Panc1 (cell line): Measurements from ENCODE around the gene PER2. TPM values are rescaled to one million over a fixed set of nuclear protein-coding genes. Genes with fewer than 3 reads are reported as not detected.

Experiments
- ATAC-seq: fragments of 200-7000 bp; cut with Tn5 transposase; 2 replicates; pipeline ENCODE4 v1.9.1; 2020; ENCODE audit warnings: mild to moderate bottlenecking, moderate library complexity
- BruUV-seq: library from RNA; stranded (reverse); fragments of 400-500 nt; replicated peaks from 2 replicates; lab custom pipeline; 2021; lab: Mats Ljungman, UMichigan
- CTCF ChIA-PET: fragments of 300-600 bp; sonication (Branson Sonifier 250); formaldehyde crosslinking; loops from one replicate; lab custom pipeline; 2022; ENCODE audit warnings: antibody characterized with exemption; lab: Charles Lee
- POLR2A ChIA-PET: fragments of 300-600 bp; sonication (Branson Sonifier 250); formaldehyde crosslinking; loops from one replicate; lab custom pipeline; 2022; ENCODE audit warnings: antibody characterized with exemption; lab: Charles Lee
- DNase-seq: peaks from one replicate; pipeline ENCODE4 v3.0.0-alpha.2; 2010; ENCODE audit warnings: low read depth, low spot score
- H3K27ac ChIP-seq: 2 replicates; pipeline ENCODE4 v1.5.1; 2011; ENCODE audit warnings: mild to moderate bottlenecking, low read length, inconsistent platforms
- H3K27me3 ChIP-seq: fragments of 200-500 bp; sonication (Bioruptor generic); 2 replicates; pipeline ENCODE4 v1.6.0; 2014; ENCODE audit warnings: low read length, inconsistent platforms; ENCODE audit not compliant: control insufficient read depth, insufficient read depth
- H3K36me3 ChIP-seq: fragments of 200-500 bp; sonication (Bioruptor generic); 2 replicates; pipeline ENCODE4 v1.5.1; 2014; ENCODE audit warnings: inconsistent platforms, mild to moderate bottlenecking, low read length, moderate library complexity; ENCODE audit not compliant: control insufficient read depth, insufficient read depth
- H3K4me1 ChIP-seq: 2 replicates; pipeline ENCODE4 v1.5.1; 2011; ENCODE audit warnings: inconsistent platforms, mild to moderate bottlenecking, low read length, moderate library complexity; ENCODE audit not compliant: control insufficient read depth, insufficient read depth
- H3K4me3 ChIP-seq, 2 experiments: 2 replicates each; pipeline ENCODE4 v1.5.1; 2011 to 2012; ENCODE audit warnings: low read depth in 2 of 2, low read length in 2 of 2, mild to moderate bottlenecking in 2 of 2, inconsistent platforms in 1 of 2, moderate library complexity in 1 of 2
- H3K9me3 ChIP-seq: fragments of 200-500 bp; sonication (Bioruptor generic); 2 replicates; pipeline ENCODE4 v1.5.1; 2014; ENCODE audit warnings: low read depth, mild to moderate bottlenecking, inconsistent platforms, low read length, moderate library complexity; ENCODE audit not compliant: control insufficient read depth, insufficient read depth
- CTCF ChIP-seq: fragments of 450-650 bp; IDR thresholded peaks from 2 replicates; pipeline ENCODE4 v1.5.1; 2017; ENCODE audit warnings: mild to moderate bottlenecking
- POLR2AphosphoS5 ChIP-seq: IDR thresholded peaks from 2 replicates; pipeline ENCODE4 v1.6.1; 2012; ENCODE audit warnings: mild to moderate bottlenecking, low read depth, low read length, moderate library complexity
- REST ChIP-seq, 2 experiments: IDR thresholded peaks; 2 replicates each; pipeline ENCODE4 v1.6.1; 2011 to 2012; ENCODE audit warnings: low read depth in 2 of 2, control low read depth in 1 of 2, low read length in 1 of 2, mild to moderate bottlenecking in 1 of 2, moderate library complexity in 1 of 2; ENCODE audit not compliant: insufficient read depth in 1 of 2
- SIN3A ChIP-seq: IDR thresholded peaks from 2 replicates; pipeline ENCODE4 v1.6.1; 2012; ENCODE audit warnings: low read depth, mild to moderate bottlenecking, low read length, moderate library complexity, borderline replicate concordance; ENCODE audit not compliant: insufficient read depth
- TCF7L2 ChIP-seq: IDR thresholded peaks from 2 replicates; pipeline ENCODE4 v1.6.1; 2011; ENCODE audit warnings: mild to moderate bottlenecking, low read depth, low read length, inconsistent platforms
- in situ Hi-C: cut with HindIII; loops from 2 replicates; pipeline ENCODE4 v1.10.0; 2016; ENCODE audit warnings: low sequenced_read_pairs, low pct_unique_long_range_greater_than_20kb
- intact Hi-C: fragments of 100-400 bp; cut with micrococcal nuclease; formaldehyde crosslinking; loops from one replicate; pipeline ENCODE4 v1.10.0; 2022; ENCODE audit not compliant: unreplicated experiment
- total RNA-seq: library from RNA; stranded (reverse); gene quantifications from one replicate; pipeline ENCODE4 v1.2.1, GENCODE V29; 2021; ENCODE audit not compliant: unreplicated experiment

PER2 gene
- total RNA-seq, 1 experiment from 2014 or later = 9.9 TPM

GRCh38 chr2:238321467-238321866 is 33.1 kb upstream of the PER2 start:
- ChIA-PET CTCF (interaction anchor here (0.5 kb wide), 1 partner anchor 22 kb away, joined by 4 read pairs; no protein-coding TSS in a partner anchor), POLR2A (interaction anchor here (0.9 kb wide), 1 partner anchor 30 kb away, joined by 4 read pairs; no protein-coding TSS in a partner anchor)
- intact Hi-C loops = no loop called here

GRCh38 chr2:238320648-238321281 is 32.4 kb upstream of the PER2 start:
- H3K4me1 ChIP-seq = peaks cover 9% of the 10 kb centered on the region; the same call in 1 of the 2 replicates
- DNase-seq (no peak), ATAC-seq (peak; percentile 45)
- peak overlapping the region; percentile 60 to 62 for H3K4me3 ChIP-seq
- no peak for TF ChIP-seq TCF7L2
- TF ChIP-seq POLR2AphosphoS5 = no peak
- TF ChIP-seq REST (IDR thresholded peaks at IDR 0.05; ENCODE audit: insufficient read depth in 1 of 2, low read depth in 2 of 2, low read length in 1 of 2) = no peak
- TF ChIP-seq SIN3A = no peak
- TF ChIP-seq CTCF = no peak
- POLR2A ChIA-PET = no interaction called here
- CTCF ChIA-PET = interaction anchor here (0.6 kb wide), 1 partner anchor 541 kb away, joined by 4 read pairs; no protein-coding TSS in a partner anchor
- no peaks in the 10 kb centered on the region for H3K36me3 ChIP-seq
- intact Hi-C loops = no loop called here
- H3K27me3 ChIP-seq = no peaks in the 10 kb centered on the region
- peak overlapping the region; percentile 46 for H3K27ac ChIP-seq
- H3K9me3 ChIP-seq = no peaks in the 10 kb centered on the region
- in situ Hi-C loops = no loop called here
- no TSS peak for BruUV-seq

More at GRCh38 chr2:238321467-238321866, 33.1 kb upstream of the PER2 start:
- TF ChIP-seq SIN3A (no peak), CTCF (no peak), REST (IDR thresholded peaks at IDR 0.05; ENCODE audit: insufficient read depth in 1 of 2, low read depth in 2 of 2, low read length in 1 of 2) (no peak), TCF7L2 (no peak), POLR2AphosphoS5 (no peak)
- Histone ChIP-seq H3K27me3 (no peaks in the 10 kb centered on the region), H3K9me3 (no peaks in the 10 kb centered on the region), H3K4me3 (peak overlapping the region; percentile 60 to 62), H3K36me3 (no peaks in the 10 kb centered on the region), H3K27ac (peak overlapping the region; percentile 46; the same call in 1 of the 2 replicates), H3K4me1 (peaks cover 9% of the 10 kb centered on the region; the same call in 1 of the 2 replicates)
- no peak for DNase-seq
- in situ Hi-C loops = no loop called here
- BruUV-seq = no TSS peak
- no peak for ATAC-seq
